DOHH2 (cell line): ENCODE results near the gene GPR87.

ENCODE experiments used
- CTCF ChIP-seq: fragments of 200-600 bp; sonication (generic); IDR thresholded peaks from one replicate; pipeline ENCODE4 v1.5.1; 2014; ENCODE audit warnings: antibody characterized with exemption, mild to moderate bottlenecking, low read depth, low read length; ENCODE audit not compliant: poor library complexity, severe bottlenecking
- EZH2phosphoT487 ChIP-seq: fragments of 200-600 bp; sonication (generic); IDR thresholded peaks from 2 replicates; pipeline ENCODE4 v1.6.1; 2017; ENCODE audit warnings: borderline replicate concordance, mild to moderate bottlenecking, antibody characterized with exemption, low read length, moderate library complexity, mixed read lengths

- TF ChIP-seq CTCF, result no peak
- no peak for TF ChIP-seq EZH2phosphoT487
Measured at GRCh38 chr3:151320131-151320530, 3.5 kb upstream of the GPR87 start.
